Activated T-helper 17 cell treated with anti-CD3 and anti-CD28 coated beads, Interleukin-2, amount 50 U/mL, for 72 hours (primary cell): ENCODE results near the gene LRCOL1. TPM values are rescaled to one million over a fixed set of nuclear protein-coding genes. Genes with fewer than 3 reads are reported as not detected.

Source experiments
- ATAC-seq: fragments of 150-1000 bp; cut with Tn5 transposase; replicated peaks from 2 replicates; pipeline ENCODE4 v1.10.0; 2021; ENCODE audit warnings: mild to moderate bottlenecking, moderate library complexity
- H3K27ac Mint-ChIP-seq: one replicate; pipeline ENCODE4 v1.8.0; 2022; ENCODE audit warnings: mixed read lengths
- H3K27me3 Mint-ChIP-seq: one replicate; pipeline ENCODE4 v1.8.0; 2022; ENCODE audit warnings: mixed read lengths
- H3K36me3 Mint-ChIP-seq: one replicate; pipeline ENCODE4 v1.8.0; 2022; ENCODE audit warnings: low read depth, mild to moderate bottlenecking, mixed read lengths
- H3K4me1 Mint-ChIP-seq: one replicate; pipeline ENCODE4 v1.8.0; 2022; ENCODE audit warnings: mixed read lengths
- H3K4me3 Mint-ChIP-seq: one replicate; pipeline ENCODE4 v1.8.0; 2022; ENCODE audit warnings: mild to moderate bottlenecking, mixed read lengths
- H3K9me3 Mint-ChIP-seq: one replicate; pipeline ENCODE4 v1.8.0; 2022; ENCODE audit warnings: mixed read lengths
- total RNA-seq, 2 donors: library from RNA; stranded (reverse); gene quantifications; one replicate each; pipeline ENCODE4 v1.2.3, GENCODE V29; 2022

The LRCOL1 gene
- total RNA-seq, 2 donors from 2014 or later: not detected

- Mint-ChIP-seq H3K9me3 (no peaks in the 10 kb centered on the region), H3K27ac (no peak overlapping the region), H3K4me1 (peaks cover 4% of the 10 kb centered on the region), H3K4me3 (no peak overlapping the region), H3K36me3 (no peaks in the 10 kb centered on the region), H3K27me3 (no peaks in the 10 kb centered on the region)
- no peak for ATAC-seq
Observed at GRCh38 chr12:132591107-132591935, 19.1 kb downstream of the LRCOL1 start.

GRCh38 chr12:132588821-132589669 is 21.3 kb downstream of the LRCOL1 start:
- ATAC-seq: no peak
- H3K4me3 Mint-ChIP-seq: no peak overlapping the region
- peaks cover under 1% of the 10 kb centered on the region for H3K36me3 Mint-ChIP-seq

GRCh38 chr12:132588319-132588718 is 22.1 kb downstream of the LRCOL1 start:
- Mint-ChIP-seq H3K27me3 (no peaks in the 10 kb centered on the region), H3K9me3 (no peaks in the 10 kb centered on the region), H3K36me3 (peaks cover 5% of the 10 kb centered on the region), H3K27ac (no peak overlapping the region), H3K4me3 (no peak overlapping the region), H3K4me1 (no peaks in the 10 kb centered on the region)
- no peak for ATAC-seq

More at GRCh38 chr12:132588821-132589669, 21.3 kb downstream of the LRCOL1 start:
- peaks cover 4% of the 10 kb centered on the region for H3K4me1 Mint-ChIP-seq
- H3K27ac Mint-ChIP-seq: no peak overlapping the region
- H3K9me3 Mint-ChIP-seq: no peaks in the 10 kb centered on the region
- H3K27me3 Mint-ChIP-seq: no peaks in the 10 kb centered on the region

GRCh38 chr12:132587781-132588180 is 22.6 kb downstream of the LRCOL1 start:
- Mint-ChIP-seq H3K9me3 (no peaks in the 10 kb centered on the region), H3K27ac (no peak overlapping the region), H3K4me1 (no peaks in the 10 kb centered on the region), H3K4me3 (no peak overlapping the region), H3K27me3 (no peaks in the 10 kb centered on the region), H3K36me3 (peaks cover 5% of the 10 kb centered on the region)
- ATAC-seq: no peak

GRCh38 chr12:132586929-132587328 is 23.5 kb downstream of the LRCOL1 start:
- Mint-ChIP-seq H3K4me3 (no peak overlapping the region), H3K9me3 (no peaks in the 10 kb centered on the region), H3K4me1 (no peaks in the 10 kb centered on the region), H3K27ac (no peak overlapping the region), H3K36me3 (peaks cover 5% of the 10 kb centered on the region), H3K27me3 (no peaks in the 10 kb centered on the region)
- ATAC-seq: no peak

GRCh38 chr12:132585177-132585576 is 25.2 kb downstream of the LRCOL1 start:
- H3K9me3 Mint-ChIP-seq: no peaks in the 10 kb centered on the region
- H3K27me3 Mint-ChIP-seq: no peaks in the 10 kb centered on the region
- H3K27ac Mint-ChIP-seq: no peak overlapping the region
- no peaks in the 10 kb centered on the region for H3K4me1 Mint-ChIP-seq
- peaks cover 5% of the 10 kb centered on the region for H3K36me3 Mint-ChIP-seq
- no peak overlapping the region for H3K4me3 Mint-ChIP-seq
- no peak for ATAC-seq

GRCh38 chr12:132584429-132584828 is 26.0 kb downstream of the LRCOL1 start:
- no peak overlapping the region for H3K4me3 Mint-ChIP-seq
- peaks cover 10% of the 10 kb centered on the region for H3K36me3 Mint-ChIP-seq
- ATAC-seq: no peak
- no peaks in the 10 kb centered on the region for H3K9me3 Mint-ChIP-seq
- no peaks in the 10 kb centered on the region for H3K27me3 Mint-ChIP-seq
- no peaks in the 10 kb centered on the region for H3K4me1 Mint-ChIP-seq
- no peak overlapping the region for H3K27ac Mint-ChIP-seq

- no peak overlapping the region for H3K4me3 Mint-ChIP-seq
- no peak for ATAC-seq
- H3K9me3 Mint-ChIP-seq: no peaks in the 10 kb centered on the region
- no peaks in the 10 kb centered on the region for H3K27me3 Mint-ChIP-seq
- no peak overlapping the region for H3K27ac Mint-ChIP-seq
- H3K36me3 Mint-ChIP-seq: peaks cover 10% of the 10 kb centered on the region
- no peaks in the 10 kb centered on the region for H3K4me1 Mint-ChIP-seq
Observed at GRCh38 chr12:132583736-132584135, 26.6 kb downstream of the LRCOL1 start.

- Mint-ChIP-seq H3K4me1 (no peaks in the 10 kb centered on the region), H3K4me3 (no peak overlapping the region), H3K9me3 (no peaks in the 10 kb centered on the region), H3K27me3 (no peaks in the 10 kb centered on the region), H3K27ac (no peak overlapping the region), H3K36me3 (peaks cover 10% of the 10 kb centered on the region)
- ATAC-seq: no peak
Observed at GRCh38 chr12:132583411-132583710, 27.0 kb downstream of the LRCOL1 start.

GRCh38 chr12:132582582-132583410 is 27.6 kb downstream of the LRCOL1 start:
- no peak overlapping the region for H3K27ac Mint-ChIP-seq

GRCh38 chr12:132582058-132582420 is 28.3 kb downstream of the LRCOL1 start:
- H3K36me3 Mint-ChIP-seq: peaks cover 16% of the 10 kb centered on the region
- H3K4me3 Mint-ChIP-seq: no peak overlapping the region
- H3K4me1 Mint-ChIP-seq: no peaks in the 10 kb centered on the region
- H3K9me3 Mint-ChIP-seq: no peaks in the 10 kb centered on the region
- no peak for ATAC-seq
- H3K27me3 Mint-ChIP-seq: no peaks in the 10 kb centered on the region
- no peak overlapping the region for H3K27ac Mint-ChIP-seq

More at GRCh38 chr12:132582582-132583410, 27.6 kb downstream of the LRCOL1 start:
- H3K4me3 Mint-ChIP-seq: no peak overlapping the region
- no peak for ATAC-seq
- H3K4me1 Mint-ChIP-seq: no peaks in the 10 kb centered on the region
- H3K27me3 Mint-ChIP-seq: no peaks in the 10 kb centered on the region
- H3K9me3 Mint-ChIP-seq: no peaks in the 10 kb centered on the region
- H3K36me3 Mint-ChIP-seq: peaks cover 14% of the 10 kb centered on the region

GRCh38 chr12:132581348-132582057 is 28.9 kb downstream of the LRCOL1 start:
- H3K27me3 Mint-ChIP-seq: no peaks in the 10 kb centered on the region
- H3K9me3 Mint-ChIP-seq: no peaks in the 10 kb centered on the region
- H3K4me1 Mint-ChIP-seq: no peaks in the 10 kb centered on the region
- H3K27ac Mint-ChIP-seq: no peak overlapping the region
- no peak for ATAC-seq
- no peak overlapping the region for H3K4me3 Mint-ChIP-seq
- H3K36me3 Mint-ChIP-seq: peaks cover 16% of the 10 kb centered on the region

GRCh38 chr12:132580701-132581292 is 29.6 kb downstream of the LRCOL1 start:
- Mint-ChIP-seq H3K36me3 (peaks cover 16% of the 10 kb centered on the region), H3K4me1 (no peaks in the 10 kb centered on the region)

More at GRCh38 chr12:132580701-132581292, 29.6 kb downstream of the LRCOL1 start:
- Mint-ChIP-seq H3K9me3 (no peaks in the 10 kb centered on the region), H3K27me3 (no peaks in the 10 kb centered on the region), H3K4me3 (no peak overlapping the region), H3K27ac (no peak overlapping the region)
- ATAC-seq: no peak
